GM21723 (cell line): Measurements from ENCODE around the gene SNAP25.

Experiments used
- ATAC-seq: cut with Tn5 transposase; IDR thresholded peaks from one replicate; pipeline ENCODE4 v1.9.1; 2021; ENCODE audit warnings: mild to moderate bottlenecking, moderate library complexity; ENCODE audit not compliant: unreplicated experiment

SNAP25 gene

GRCh38 chr20:10300582-10301446 is 82.2 kb downstream of the SNAP25 start:
- no peak for ATAC-seq

GRCh38 chr20:10303852-10304251 is 85.2 kb downstream of the SNAP25 start:
- ATAC-seq: no peak

GRCh38 chr20:10304471-10305046 is 85.9 kb downstream of the SNAP25 start:
- no peak for ATAC-seq

GRCh38 chr20:10306440-10307358 is 88.1 kb downstream of the SNAP25 start:
- no peak for ATAC-seq

GRCh38 chr20:10307359-10307735 is 88.7 kb downstream of the SNAP25 start:
- no peak for ATAC-seq

- ATAC-seq: no peak
Observed at GRCh38 chr20:10308652-10309051, 90.0 kb downstream of the SNAP25 start.

- ATAC-seq: no peak
Observed at GRCh38 chr20:10309326-10309725, 90.7 kb downstream of the SNAP25 start.

- no peak for ATAC-seq
Observed at GRCh38 chr20:10312111-10312510, 93.5 kb downstream of the SNAP25 start.

- no peak for ATAC-seq
Observed at GRCh38 chr20:10313215-10313614, 94.6 kb downstream of the SNAP25 start.

- ATAC-seq: no peak
Observed at GRCh38 chr20:10313701-10314100, 95.1 kb downstream of the SNAP25 start.

GRCh38 chr20:10314198-10314597 is 95.6 kb downstream of the SNAP25 start:
- ATAC-seq: no peak

- ATAC-seq: no peak
Observed at GRCh38 chr20:10315138-10315537, 96.5 kb downstream of the SNAP25 start.

- no peak for ATAC-seq
Observed at GRCh38 chr20:10316582-10316981, 98.0 kb downstream of the SNAP25 start.

- ATAC-seq: no peak
Observed at GRCh38 chr20:10318291-10319024, 99.8 kb downstream of the SNAP25 start.

GRCh38 chr20:10319855-10320254 is 101.2 kb downstream of the SNAP25 start:
- ATAC-seq: no peak

- ATAC-seq: no peak
Observed at GRCh38 chr20:10321138-10321717, 102.6 kb downstream of the SNAP25 start.

- ATAC-seq: no peak
Observed at GRCh38 chr20:10322073-10323012, 103.7 kb downstream of the SNAP25 start.

- ATAC-seq: no peak
Observed at GRCh38 chr20:10323729-10324128, 105.1 kb downstream of the SNAP25 start.

- no peak for ATAC-seq
Observed at GRCh38 chr20:10324198-10324847, 105.7 kb downstream of the SNAP25 start.
